Stimulated activated CD4-positive, alpha-beta T cell treated with anti-CD3 and anti-CD28 coated beads, Interleukin-2, amount 100 ng/mL, for 48 hours (primary cell): ENCODE measurements around the gene PEAK3.
A peak's percentile ranks its signal among the peaks of the same experiment; 100 is the strongest.

Source experiments
- DNase-seq, 2 donors: peaks; one replicate each; pipeline ENCODE4 v3.0.0-alpha.2; 2020

PEAK3 gene

GRCh38 chr19:2269244-2270156 lies 12.5 kb downstream of the PEAK3 start:
- peak; percentile 98 to 99 for DNase-seq

DNA sequence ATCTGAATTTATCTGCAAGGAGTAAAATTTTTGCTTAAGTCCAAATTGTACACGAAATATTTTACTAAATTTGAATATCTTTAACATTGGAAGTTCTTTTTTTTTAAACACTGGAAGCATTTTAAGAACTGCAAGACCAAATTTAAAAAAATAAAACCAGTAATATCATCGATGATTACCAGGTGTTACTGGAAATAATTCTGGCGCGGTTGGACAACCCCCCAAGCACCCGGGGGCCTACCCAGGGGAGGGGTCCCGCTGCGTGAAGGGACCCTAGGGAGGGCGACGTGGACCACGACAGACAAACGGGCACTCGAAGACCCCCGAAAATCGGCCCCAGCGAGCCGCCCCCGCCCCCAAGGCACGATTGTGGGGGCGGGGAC lies 13.1 kb downstream of the PEAK3 start:
- no peak for DNase-seq

- no peak for DNase-seq
Measured at GRCh38 chr19:2268480-2268830, 13.5 kb downstream of the PEAK3 start.

- DNase-seq = no peak
Measured at GRCh38 chr19:2266183-2266993, 15.6 kb downstream of the PEAK3 start.

GRCh38 chr19:2261438-2262172 lies 20.4 kb downstream of the PEAK3 start:
- DNase-seq = peak; percentile 60 to 61

DNA sequence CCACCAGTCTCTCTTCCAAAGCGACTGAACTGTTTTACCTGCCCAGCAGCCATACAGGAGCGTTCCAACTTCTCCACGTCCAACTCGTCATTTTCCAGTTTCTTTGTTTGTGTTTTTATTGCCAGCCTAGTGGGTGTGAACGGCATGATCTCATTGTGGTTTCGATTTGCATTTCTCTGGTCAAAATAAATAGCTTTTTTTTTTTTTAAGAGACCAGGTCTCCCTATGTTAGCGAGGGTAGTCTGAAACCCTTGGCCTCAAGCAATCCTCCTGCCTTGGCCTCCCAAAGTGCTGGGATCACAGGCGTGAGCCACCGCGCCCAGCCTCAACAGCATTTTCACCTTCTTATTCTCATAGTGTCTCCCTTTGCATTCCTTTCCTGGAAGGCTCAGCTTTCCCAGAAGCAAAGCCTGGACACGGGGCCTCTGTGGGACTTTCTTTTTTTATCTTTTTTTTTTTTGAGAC lies 21.6 kb downstream of the PEAK3 start:
- DNase-seq = no peak

DNA sequence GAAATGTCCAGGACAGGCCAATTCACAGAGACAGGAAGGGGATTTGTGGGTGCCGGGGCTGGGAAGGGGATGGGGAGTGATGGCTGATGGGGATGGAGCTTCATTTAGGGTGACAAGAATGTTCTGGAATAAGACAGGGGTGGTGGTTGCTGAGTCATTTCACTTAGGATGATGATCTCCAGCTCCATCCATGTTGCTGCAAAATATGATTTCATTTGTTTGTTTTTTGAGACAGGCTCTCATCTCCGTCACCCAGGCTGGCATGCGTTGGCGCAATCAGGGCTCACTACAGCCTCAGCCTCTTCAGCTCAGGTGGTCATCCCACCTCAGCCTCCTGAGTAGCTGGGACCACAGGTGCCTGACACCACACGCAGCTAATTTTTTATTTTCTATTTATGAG lies 22.6 kb downstream of the PEAK3 start:
- no peak for DNase-seq

- DNase-seq = no peak
Measured at GRCh38 chr19:2255982-2256685, 25.8 kb downstream of the PEAK3 start, which contains the start of gene JSRP1. Gene JSRP1, minus strand, starts transcription at chr19:2256417. Its CDS starts 1,103 bp downstream, at chr19:2255314.

DNA sequence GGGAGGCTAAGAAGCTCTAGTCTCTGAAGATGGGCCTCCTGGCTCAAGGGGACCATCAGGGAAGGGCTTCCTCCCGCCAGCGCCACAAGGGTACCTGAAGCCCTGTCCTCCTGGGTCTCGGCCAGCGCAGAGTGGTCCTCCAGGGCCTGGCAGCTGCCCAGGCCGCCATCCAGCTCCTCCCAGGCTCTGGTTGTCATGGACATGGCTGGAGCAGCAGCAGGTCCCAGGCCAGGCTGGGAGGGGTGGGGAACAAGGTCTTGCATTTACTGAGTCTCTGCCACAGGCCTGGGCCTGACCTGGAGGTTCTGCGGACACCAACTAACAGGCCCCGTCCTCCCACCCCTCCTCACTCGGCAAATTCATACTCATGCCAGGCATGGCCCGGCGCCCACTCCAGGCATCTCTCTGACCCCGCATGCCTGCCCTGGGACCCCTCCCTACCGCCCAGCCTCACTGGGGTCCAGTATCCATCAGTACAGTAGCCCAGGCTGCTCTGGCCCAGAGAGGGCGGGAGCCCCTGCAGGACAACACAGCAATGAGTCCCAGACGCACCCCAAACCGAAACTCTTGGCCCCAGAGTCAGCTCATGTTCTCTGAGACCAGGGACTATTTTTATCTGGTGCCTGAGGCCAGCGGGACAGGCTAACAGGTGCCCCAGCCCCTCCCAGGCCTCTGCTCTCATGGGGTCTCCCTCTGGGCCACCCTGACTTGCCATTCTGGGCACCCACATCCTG lies 26.7 kb downstream of the PEAK3 start:
- DNase-seq = no peak

DNA sequence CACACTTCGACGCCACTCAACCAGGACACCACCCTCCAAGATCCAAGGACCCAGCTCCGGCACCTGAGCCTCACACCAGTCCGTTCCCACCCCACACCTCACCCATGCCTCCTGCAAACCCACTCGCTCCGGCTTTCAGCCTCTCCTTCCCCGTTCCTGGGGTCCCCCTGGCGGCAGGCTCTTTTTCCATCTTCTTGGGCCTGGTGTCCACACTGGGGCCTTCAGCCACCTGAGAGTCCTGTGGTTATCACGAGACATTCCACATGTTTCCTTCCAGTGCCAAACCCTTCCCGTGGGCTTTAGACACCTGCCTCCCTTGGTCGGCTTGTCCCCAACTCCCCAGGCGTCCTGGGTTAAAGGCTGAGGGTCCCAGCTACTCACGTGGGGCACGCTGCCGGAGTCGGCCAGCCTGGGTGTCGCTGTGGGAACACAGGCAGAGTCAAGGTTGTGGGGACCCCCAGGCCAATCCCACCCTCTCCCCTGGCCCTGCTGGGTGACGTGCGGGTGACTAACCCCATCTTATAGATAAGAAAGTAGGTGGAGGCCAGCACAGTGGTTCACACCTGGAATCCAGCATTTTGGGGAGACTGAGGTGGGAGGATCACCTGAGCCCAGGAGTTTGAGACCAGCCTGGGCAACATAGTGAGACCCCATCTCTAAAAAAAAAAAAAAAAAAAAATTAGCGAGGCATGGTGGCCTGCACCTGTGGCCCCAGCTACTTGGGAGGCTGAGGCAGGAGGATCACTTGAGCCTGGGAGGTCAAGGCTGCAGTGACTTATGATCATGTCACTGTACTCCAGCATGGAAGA lies 27.7 kb downstream of the PEAK3 start:
- DNase-seq = no peak

- DNase-seq = no peak
Measured at GRCh38 chr19:2253106-2254063, 28.6 kb downstream of the PEAK3 start.

GRCh38 chr19:2252797-2253105 lies 29.2 kb downstream of the PEAK3 start:
- DNase-seq = no peak

DNA sequence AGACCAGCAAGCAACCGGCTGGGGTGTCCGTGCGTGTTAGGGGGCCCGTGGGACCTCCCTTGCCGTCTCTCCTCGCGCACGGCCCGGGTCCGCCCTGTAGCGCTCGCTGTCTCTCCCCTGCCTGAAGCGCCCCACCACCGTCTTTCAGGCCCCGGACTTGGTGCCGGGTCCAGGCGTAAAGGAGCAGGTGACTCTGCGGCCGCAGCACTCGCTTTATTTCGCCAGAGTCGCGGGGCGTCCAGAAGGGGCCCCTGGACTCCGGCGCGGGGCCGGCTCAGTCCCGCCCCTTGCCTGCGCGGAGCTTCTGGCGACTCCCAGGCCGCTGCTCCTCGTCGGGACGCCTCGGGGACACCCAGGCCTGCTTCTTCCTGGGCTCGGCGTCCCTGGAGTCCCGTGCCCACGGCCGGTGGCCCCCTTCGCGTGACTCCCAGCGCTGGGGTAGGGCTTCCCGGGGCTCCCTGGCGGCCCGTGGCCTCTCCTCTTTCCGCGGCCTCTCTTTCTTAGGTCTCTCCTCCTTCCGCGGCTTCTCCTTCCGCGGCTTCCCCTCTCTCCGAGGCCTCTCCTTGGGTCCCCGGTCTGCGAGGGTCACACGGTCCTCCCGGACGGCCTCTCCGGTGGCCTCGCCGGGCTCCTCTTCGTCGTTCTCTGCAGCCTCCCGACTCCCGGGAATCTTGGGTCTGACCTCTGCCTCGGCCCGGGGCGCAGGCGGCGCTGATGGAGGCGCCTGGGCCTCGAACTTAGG lies 29.7 kb downstream of the PEAK3 start:
- DNase-seq = no peak

- DNase-seq = no peak
Measured at GRCh38 chr19:2251106-2252054, 30.6 kb downstream of the PEAK3 start.

DNA sequence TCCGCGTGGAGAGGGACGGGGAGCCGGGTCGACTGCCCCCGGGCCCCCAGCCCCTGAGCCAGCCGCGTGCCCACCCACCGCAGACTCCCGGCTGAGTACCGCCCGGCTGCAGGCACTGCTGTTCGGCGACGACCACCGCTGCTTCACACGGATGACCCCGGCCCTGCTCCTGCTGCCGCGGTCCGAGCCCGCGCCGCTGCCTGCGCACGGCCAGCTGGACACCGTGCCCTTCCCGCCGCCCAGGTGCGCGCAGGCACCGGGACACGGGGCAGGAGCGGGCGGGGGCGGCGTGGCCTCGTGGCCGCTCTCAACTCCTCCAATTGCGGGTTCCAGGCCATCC lies 31.2 kb downstream of the PEAK3 start:
- DNase-seq = no peak

DNA sequence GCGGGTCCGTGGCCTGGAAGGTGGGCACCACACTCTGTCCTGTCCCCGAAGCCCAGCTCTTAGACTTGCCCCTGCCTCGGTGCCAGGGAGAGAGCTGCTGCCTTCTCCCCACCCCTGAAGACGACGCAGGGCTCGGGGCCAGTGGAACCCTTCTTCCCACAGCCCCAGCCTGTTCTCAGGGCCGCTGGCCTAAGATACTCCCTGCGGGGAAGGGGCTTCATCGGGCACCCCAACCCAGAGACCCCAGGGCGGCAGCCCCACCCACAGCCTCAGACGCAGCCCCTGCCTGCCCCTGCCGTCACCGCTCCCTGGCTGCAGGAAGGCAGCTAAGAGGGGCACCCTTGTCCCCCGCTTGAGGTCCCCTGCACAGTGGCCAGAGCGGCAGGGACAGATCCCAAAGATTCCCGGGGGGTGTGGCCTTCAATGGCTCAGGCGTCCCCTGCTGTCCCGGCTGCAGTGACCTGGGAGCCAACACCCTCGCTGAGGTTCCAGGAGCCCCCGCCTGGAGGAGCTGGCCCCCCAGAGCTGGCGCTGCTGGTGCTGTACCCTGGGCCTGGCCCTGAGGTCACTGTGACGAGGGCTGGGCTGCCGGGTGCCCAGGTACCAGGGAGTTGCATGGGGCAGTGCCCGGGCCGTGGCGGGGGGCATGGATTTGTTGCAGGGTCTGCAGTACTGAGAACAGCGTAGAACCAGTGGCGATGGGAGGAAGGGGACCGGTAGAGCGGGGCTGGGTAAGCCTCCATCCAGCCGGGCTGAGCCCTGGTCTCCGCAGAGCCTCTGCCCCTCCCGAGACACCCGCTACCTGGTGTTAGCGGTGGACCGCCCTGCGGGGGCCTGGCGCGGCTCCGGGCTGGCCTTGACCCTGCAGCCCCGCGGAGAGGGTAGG lies 31.9 kb downstream of the PEAK3 start:
- no peak for DNase-seq
